SIG-M5 treated with dmso at 0.1 percent for 504 hours (cell line): ENCODE results near the gene EPHB2.

Experiments used
- DNase-seq: peaks from one replicate; lab custom pipeline; 2025; ENCODE audit not compliant: unreplicated experiment; lab: John Stamatoyannopoulos, UW

The EPHB2 gene

DNA sequence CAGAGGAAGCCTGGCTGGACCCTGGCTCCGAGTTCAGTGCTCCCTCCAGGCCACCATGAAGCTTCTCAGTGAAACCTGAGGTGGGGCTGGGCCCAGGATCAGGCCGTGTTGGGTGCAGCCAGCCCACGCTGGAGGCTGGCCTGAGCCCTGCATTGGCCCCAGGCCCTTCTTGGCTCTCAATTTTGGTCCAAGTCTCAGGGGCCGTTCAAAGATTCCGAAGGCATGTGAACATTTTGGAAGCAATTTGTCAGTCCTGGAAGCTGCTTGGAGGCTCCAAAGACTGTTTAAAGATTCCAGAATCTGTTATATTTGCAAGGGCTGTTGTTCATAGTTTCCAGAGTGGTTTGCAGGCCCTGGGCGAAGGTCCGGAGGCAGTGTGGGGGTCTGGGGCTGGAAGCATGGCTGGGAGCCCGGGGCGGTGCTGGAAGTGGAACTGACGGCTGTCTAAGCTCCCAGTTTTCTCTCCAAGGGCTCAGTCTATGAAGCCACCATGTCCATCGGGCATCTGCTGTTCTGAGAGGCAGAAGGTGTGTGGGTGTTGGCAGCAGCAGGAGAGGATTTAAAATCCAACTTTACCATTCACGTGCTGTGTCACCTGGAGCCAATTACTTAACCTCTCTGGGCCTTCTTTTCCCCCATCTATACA lies 104.9 kb downstream of the EPHB2 start:
- no peak for DNase-seq

DNA sequence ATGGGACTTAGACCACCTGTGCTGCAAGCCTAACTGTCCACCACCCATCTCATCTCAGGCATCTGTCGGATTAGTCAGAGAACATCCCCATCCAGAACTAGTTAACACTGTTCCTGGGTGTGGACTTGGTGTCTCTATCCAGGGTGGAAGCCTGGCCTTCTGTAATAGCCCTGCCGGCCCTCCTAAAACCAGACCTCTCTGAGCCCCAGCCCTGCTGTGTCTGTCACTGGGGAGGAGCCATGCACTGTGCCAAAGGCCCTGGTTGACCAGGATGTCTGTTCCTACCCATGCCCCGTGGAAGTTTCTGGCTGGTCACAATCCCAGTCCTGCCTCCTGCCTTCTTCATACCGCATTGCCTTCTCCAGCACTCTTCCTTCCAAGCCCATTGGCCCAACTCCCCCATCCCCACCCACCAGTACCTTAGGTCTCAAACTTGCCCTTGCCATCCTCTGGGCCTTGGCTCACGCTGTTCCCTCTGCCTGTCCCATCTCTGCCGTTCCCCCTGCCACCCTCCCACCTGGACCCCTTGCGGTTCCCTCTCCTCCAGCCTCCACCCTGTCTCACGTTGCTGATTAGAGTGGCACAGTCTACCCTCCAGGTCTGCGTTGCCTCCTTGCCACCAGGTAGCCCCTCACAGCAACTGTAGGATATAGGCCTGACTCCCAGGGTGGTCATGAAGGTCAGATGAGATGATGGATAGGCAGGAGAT lies 105.6 kb downstream of the EPHB2 start:
- no peak for DNase-seq

DNA sequence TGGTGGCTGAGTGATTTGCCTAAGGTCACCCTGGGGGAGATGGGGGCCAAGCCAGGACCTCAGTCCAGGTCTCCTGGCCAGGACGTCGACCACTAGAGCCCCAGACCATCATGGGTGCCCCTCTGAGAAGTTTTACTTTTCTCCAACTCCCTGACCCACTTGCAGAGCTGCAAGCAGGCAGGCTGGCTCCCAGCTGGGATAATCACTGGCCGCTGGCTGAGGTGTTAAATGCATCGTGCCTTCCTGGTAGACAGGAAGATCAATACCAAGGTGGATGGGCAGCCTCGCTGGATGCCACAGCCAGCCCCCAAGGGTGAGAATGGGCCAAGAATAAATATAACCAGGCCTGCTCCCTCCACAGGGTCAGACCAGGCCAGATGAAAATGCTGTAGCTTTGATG lies 106.2 kb downstream of the EPHB2 start:
- DNase-seq = no peak

DNA sequence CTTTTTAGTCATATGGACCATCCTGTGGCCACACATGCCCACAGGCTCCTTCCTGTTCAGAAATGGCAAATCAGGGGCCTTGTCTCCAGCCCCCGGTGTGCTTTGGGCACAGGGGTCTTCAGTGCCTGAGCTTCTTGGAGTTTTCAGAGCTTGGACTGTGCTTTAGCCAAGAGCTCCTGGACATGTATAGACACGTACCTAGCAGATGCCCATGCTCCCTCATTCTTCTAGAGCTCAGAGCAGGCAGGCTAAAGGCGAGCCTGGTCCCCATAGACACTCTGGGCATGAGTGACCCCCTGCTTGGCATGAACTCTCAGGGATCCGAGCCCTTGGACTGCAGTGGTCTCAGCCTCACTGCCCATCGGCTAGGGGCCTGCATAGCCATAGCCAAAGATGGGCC lies 106.8 kb downstream of the EPHB2 start:
- no peak for DNase-seq

DNA sequence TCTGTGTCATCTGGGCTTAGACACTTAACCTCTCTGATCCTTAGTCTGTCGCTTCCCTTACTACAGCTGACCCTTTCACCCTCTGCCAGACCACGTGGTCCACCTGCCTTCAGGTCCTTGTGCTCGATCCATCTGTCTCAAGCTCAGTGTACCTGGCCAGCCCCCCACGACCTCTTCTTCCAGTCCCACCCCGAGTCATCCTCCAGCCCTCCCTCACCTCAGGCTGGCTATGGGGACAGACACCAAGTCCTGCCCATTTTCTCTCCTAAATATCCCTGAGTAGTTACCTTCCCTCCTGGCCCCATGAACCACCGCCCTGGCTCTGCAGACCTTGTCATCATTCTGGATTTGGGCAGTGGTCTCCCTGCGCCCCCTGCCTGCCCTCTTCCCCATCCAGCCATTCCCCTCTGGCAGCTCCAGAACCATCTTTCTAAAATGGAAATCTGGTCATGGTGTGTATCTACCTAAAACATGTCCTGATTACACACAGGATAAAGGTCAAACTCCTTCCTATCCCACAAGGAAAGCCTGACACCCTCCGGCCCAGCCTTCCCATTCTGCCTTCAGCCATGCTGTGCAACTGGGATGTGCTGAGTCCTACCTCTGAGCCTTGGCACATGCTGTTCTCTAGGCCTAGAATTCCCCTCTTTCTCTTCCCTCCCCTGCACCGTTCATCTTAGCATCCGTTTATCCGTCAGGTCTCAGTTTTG lies 107.6 kb downstream of the EPHB2 start:
- DNase-seq = no peak

DNA sequence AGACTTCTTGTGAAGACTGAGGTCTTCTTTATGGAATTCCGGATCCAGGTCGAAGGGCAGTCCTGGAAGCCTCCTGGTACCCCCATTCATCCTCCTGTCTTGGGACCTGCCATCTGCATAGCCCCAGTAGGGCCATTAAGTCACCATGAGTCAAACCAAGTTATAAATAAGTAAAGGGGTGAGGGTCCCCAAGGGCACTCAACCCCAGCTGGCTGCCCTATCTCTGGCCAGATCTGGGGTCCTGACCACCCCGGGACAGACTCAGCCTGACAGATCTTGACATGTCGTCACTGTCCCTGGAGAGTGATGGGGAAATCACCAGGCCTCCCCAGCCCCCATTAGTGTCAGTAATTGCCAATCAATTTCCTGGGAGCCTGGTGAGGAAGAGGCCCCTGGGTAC lies 108.7 kb downstream of the EPHB2 start:
- DNase-seq = no peak

DNA sequence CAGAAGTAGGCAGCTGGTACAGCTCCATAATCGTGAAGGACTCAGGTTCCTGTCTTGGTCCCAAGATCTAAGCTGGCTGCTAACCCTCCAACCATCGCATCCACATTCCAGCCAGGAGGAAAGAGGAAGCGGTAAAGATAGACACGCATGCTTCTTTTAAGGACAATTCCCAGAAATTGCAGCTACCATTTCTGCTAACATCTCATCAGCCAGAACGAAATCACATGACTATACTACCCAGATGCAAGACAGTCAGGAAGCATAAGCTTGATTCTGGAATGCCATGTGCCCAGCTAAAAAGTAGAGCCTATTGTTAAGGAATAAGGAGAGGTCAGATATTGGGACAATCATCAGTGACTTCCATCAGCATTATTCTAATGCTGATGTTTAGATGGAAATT lies 110.4 kb downstream of the EPHB2 start:
- DNase-seq = no peak

DNA sequence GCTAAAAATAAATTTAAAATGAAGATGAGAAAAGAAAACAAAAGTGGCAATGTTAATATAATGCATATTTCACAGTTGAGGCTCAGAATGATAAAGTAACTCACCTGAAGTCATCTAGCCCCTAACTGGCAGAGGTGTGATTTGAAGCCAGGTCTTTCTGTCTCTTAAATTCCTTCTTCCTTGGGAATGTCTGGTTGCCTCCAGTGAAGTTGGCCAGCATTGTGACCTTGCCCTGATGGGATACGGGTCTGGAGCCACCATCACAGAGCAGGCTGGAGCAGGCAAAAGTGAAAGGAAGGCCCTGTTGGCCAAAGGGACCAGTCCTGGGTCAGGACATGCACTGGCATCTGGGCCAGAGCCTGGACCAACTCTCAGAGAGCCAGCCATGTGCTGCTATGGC lies 111.7 kb downstream of the EPHB2 start:
- DNase-seq = no peak

DNA sequence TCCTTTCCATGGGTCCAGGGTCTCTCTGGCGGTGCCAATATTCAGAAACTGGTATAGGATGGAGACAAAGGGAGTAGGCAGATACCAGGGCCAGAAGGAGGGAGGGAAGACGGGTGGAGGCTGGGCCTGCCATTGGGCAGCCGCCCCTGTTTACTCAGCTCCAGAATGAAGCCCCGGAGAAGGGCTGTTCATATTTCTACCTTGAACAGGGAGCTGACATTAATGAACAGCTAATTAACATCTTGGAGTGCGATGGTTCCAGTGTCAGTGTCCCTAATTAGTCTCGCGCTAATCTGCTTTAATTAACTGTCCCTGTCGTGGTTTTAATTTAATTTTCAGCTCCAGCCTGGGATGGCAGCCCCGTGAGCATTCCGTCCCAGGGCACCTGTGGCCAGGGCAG lies 113.8 kb downstream of the EPHB2 start:
- DNase-seq = no peak

DNA sequence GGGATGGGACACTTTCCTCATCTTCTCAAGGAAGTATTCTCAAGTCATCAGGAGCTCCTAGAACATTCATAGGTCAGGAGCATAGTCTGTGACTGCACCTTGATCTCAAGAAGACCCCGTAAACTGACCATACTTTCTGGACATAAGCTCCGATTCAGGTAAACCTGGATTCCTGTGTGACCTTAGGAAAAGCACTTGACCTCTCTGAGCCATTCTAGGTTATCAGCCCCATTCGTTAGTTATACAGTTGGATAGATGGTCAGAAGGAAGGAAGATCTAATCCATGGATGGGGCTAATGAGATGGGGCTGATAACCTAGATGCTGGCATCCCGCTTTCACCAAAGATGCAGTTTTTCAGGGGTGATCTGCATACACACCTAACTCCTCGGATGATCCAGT lies 114.3 kb downstream of the EPHB2 start:
- DNase-seq = no peak

DNA sequence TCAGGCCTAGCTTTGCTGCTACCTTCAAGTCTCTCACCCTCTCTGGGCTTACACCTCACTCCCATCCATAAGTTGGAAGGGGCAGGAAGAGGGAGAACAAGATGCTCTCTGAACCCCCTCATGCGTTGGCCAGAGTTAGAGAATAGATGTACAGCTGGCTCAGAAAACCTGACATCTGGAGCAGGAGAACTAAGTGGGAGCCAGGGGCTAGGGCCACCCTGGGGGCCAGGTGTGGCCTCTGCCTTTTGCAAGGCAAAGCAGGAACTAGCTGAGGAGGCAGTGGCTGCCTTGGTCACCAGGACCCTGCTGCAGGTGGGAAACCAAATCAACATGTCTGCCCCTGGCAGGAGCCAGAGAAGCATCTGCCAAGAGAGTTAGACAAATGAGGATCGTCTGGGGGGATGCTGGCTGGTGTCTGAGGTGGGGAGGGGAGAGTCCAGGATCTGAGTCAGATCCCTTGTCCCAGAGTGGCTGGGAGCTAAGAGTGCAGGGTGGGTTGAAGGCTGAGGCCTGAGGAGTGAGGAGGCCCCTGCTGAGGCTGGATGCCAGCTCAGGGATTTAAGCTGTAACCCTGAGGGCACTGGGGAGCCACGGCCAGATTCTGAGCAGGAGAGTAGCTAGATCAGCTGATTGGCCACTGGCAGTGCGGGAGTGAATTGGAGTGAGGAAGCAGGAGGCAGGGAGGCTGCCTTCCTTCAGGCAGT lies 115.0 kb downstream of the EPHB2 start:
- no peak for DNase-seq

DNA sequence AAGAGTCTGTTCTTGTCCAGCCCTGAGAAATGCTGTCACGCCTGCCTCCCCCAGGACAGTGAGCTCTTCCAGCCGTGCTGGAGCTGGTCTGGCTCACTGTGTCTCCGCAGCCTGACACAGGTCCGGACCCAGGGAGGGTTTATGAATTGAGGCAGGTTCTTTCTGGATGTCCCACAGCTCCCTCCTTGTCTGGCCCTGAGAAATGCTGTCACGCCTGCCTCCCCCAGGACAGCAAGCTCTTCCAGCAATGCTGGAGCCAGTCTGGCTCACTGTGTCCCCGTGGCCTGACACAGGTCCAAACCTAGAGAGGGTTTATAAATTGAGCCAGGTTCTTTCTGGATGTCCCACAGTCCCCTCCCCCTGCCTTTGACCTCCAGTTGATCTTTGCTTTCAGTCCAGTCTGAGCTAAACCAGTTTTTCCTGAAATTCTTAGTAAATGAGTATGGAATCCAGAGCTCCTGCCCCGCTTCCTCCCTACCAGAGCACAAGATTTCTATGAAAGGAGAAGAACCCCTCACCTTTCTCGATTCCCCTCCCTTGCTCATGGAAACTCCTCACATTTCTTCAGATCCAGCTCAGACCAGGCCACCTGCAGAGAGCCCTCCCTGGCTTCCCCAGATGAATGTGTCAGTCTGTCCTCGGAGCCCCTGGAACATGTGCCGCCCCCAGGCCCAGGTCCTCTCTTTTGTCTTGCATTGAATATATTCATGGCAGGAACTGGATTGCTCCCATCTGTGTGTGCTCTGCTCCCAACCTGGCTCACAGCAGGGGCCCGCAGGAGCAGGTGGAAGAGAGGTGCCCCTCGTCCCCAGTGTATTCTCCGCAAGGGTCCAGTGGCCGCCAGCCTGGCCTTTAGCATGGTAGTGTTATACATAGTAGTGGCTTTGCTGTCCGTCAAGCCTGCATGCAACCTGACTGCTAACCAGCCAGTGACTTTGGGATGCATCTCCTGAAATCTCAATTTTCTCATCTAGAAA lies 116.3 kb downstream of the EPHB2 start:
- DNase-seq = peak; percentile 49

DNA sequence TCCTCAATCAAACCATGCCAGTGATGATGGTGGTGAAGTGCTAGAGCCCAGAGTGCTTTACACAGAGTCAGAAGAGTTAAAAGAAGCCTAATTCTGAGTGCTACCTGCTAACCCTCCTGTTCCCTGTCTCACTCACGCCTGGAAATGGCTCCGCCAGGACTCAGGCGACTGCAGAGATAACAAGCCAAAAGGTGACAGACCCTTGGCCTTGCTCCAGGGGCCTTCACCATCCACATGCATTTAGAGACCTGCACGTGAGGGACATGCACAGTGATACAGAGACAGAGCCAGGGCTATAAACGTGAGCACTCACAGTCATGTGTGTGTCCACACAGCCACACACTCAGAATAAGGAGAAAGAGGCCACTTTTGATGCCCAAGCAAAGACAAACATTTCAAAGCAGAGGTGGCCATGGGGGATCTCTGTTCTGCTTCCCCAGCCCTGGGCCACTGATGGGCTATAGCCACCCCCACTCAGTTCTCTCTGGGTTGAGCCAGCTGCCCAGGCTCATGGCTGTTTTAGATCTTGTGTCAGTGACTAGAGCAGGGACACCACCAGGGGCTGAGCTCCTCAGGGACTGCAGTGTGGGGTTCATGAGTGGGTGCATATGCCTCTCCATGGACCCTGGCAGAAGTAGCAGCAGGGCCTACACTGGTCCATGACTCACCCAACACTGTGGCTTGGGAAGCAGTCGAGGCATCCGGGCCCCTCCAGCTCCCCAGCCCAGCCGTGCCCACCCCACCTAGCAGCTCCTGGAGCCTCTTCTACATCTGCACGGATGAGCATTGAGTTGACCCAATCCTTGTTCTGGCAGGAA lies 117.2 kb downstream of the EPHB2 start:
- no peak for DNase-seq

DNA sequence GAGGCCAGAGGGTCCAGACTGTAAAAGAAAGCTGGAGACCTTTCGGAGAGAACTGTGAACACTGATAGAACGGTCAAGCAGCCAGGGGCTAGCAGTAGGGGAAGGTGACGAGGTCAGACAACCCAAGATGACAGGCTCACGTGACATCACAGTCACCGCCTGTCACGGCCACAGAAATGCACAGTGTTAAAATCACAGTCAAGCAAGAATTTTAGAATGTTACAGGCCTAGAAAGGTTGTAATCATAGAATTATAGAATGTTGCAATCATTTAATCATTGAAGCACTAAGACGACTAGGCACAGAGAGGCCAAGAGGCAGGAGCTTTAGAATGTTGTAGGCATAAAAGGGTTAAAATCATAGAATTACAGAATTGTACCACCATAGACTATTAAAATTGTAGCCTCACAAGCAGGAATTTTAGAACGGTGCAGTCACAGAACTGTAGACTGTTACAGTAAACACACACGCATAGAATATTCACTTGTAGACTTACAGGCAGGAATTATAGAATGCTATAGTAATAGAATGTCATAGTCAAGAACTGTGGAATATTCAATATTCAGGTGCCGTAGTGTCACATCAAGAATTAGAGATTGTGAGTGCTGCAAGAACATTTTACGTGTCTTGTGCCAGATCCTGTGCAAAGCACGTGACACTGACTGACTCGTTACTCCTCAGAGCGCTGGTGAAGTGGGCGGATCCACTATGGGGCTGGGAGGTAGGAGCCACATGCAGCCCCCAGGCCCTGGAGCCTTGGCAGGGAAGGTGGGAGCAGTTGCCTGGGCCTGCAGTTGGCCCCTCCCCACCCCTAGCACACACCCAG lies 118.1 kb downstream of the EPHB2 start:
- no peak for DNase-seq

DNA sequence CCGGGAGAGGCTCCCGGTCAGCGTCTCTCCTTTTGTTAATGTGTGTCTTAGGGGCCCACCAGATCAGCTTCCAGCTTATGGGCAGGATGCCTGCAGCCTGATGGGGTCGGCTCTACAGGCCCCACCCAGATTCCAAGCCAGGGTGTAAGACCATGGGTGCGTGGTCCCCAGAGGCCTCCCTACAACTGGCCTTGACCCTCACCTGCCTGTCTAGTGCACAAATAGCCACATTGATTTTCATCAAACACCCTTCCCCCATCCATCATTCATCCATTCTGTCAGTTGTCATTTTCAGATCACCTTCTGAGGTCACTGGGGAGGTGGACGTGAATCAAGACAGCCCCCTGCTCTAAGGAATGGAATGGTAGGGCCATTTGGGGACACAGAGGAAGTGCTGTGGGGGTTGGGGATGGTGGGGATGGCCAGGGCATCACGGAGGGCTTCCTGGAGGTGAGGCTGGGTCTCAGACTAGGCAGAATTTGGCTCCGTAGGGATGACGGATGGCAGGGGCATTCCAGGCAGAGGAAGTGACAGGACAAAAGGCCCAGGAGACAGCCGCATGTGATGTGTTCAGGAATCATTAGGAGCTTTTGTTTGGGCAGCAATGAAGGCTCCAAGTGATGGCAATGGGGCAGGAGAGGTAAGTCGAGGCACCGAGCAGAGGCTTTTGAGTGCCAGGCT lies 118.8 kb downstream of the EPHB2 start:
- DNase-seq = no peak

DNA sequence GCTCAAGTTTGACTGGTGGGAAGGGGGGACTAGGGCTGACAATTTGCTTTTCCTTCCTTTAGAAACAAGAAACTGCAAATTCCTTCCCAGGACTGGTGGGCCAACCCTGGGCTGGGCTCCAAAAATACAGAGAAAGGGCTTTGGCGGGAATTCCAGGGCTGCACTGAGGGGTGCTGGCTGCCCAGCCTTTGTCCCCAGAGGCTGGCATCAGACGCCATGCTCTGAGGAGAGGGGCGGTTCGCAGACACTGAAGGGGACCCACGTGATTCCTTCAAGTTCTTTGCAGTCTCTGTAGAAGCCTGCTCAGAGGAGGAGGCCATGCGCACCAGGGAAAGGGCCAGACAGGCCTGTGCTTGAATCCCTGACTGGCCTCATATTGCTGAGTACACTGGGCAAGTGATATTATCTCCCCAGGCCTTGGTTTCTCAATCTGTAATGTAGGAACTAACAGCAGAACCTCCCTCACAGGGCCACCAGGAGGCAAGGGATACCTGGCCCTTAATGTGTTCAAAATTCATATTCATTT lies 119.5 kb downstream of the EPHB2 start:
- DNase-seq = no peak

DNA sequence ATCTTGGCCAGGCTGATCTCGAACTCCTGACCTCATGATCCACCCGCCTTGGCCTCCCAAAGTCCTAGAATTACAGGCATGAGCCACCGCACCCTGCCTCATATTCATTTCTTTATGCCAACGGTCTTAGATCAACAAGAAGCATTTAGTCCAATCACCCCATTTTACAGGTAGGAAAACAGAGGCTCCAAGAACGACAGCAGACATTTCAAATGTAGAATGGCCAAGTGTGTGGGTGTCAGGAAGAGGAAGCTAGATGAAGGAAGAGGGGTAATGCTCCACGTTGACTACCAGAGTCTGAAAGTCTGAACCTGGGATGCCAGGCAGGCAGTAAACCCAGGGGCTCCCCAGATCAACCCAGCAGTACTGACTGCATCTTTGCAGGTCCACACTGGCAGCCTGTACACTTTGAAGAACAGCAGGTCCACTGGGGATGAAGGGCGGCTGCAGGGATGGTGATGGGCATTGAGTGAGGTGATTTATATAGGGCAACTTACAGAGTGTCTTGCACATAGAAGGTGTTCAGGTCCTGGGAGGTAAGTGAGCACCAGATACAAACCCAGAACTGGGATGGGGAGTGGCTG lies 120.2 kb downstream of the EPHB2 start:
- DNase-seq = no peak
